Activated T-helper 17 cell treated with anti-CD3 and anti-CD28 coated beads, Interleukin-2, amount 50 U/mL, for 72 hours (primary cell): Measurements from ENCODE around the gene SNU13. TPM values are rescaled to one million over a fixed set of nuclear protein-coding genes. Genes with fewer than 3 reads are reported as not detected.
"Not testable (repeated sequence)": the region's sequence is repeated elsewhere in the genome, so short reads cannot be mapped to it uniquely, and the experiment has no call there.

ENCODE experiments used
- ATAC-seq: fragments of 150-1000 bp; cut with Tn5 transposase; replicated peaks from 2 replicates; pipeline ENCODE4 v1.10.0; 2021; ENCODE audit warnings: mild to moderate bottlenecking, moderate library complexity
- H3K27ac Mint-ChIP-seq: one replicate; pipeline ENCODE4 v1.8.0; 2022; ENCODE audit warnings: mixed read lengths
- H3K27me3 Mint-ChIP-seq: one replicate; pipeline ENCODE4 v1.8.0; 2022; ENCODE audit warnings: mixed read lengths
- H3K36me3 Mint-ChIP-seq: one replicate; pipeline ENCODE4 v1.8.0; 2022; ENCODE audit warnings: low read depth, mild to moderate bottlenecking, mixed read lengths
- H3K4me1 Mint-ChIP-seq: one replicate; pipeline ENCODE4 v1.8.0; 2022; ENCODE audit warnings: mixed read lengths
- H3K4me3 Mint-ChIP-seq: one replicate; pipeline ENCODE4 v1.8.0; 2022; ENCODE audit warnings: mild to moderate bottlenecking, mixed read lengths
- H3K9me3 Mint-ChIP-seq: one replicate; pipeline ENCODE4 v1.8.0; 2022; ENCODE audit warnings: mixed read lengths
- total RNA-seq, 2 donors: library from RNA; stranded (reverse); gene quantifications; one replicate each; pipeline ENCODE4 v1.2.3, GENCODE V29; 2022

SNU13 gene
- total RNA-seq, 2 donors from 2014 or later: 175 to 256 TPM

- Mint-ChIP-seq H3K27ac (peak overlapping the region; percentile 8), H3K4me3 (no peak overlapping the region), H3K27me3 (no peaks in the 10 kb centered on the region), H3K9me3 (no peaks in the 10 kb centered on the region), H3K4me1 (peaks cover 2% of the 10 kb centered on the region), H3K36me3 (peaks cover 63% of the 10 kb centered on the region)
- no peak for ATAC-seq
These were observed 24.2 kb downstream of the SNU13 start for GRCh38 chr22:41664490-41664889.

GRCh38 chr22:41663594-41663993 is 25.1 kb downstream of the SNU13 start:
- ATAC-seq, H3K27me3 Mint-ChIP-seq, H3K4me1 Mint-ChIP-seq, H3K9me3 Mint-ChIP-seq, H3K4me3 Mint-ChIP-seq: not testable (repeated sequence)
- H3K36me3 Mint-ChIP-seq: peaks cover 72% of the 10 kb centered on the region
- H3K27ac Mint-ChIP-seq: peak overlapping the region; percentile 8

- H3K4me3 Mint-ChIP-seq: no peak overlapping the region
- peak overlapping the region; percentile 20 for H3K27ac Mint-ChIP-seq
- no peak for ATAC-seq
- no peaks in the 10 kb centered on the region for H3K4me1 Mint-ChIP-seq
- no peaks in the 10 kb centered on the region for H3K27me3 Mint-ChIP-seq
- no peaks in the 10 kb centered on the region for H3K9me3 Mint-ChIP-seq
- H3K36me3 Mint-ChIP-seq: peaks cover 87% of the 10 kb centered on the region
These were observed 27.0 kb downstream of the SNU13 start for GRCh38 chr22:41661713-41662112.

GRCh38 chr22:41661088-41661487 is 27.6 kb downstream of the SNU13 start:
- Mint-ChIP-seq H3K27ac (peak overlapping the region; percentile 20), H3K9me3 (no peaks in the 10 kb centered on the region), H3K36me3 (peaks cover 90% of the 10 kb centered on the region), H3K4me1 (no peaks in the 10 kb centered on the region), H3K27me3 (no peaks in the 10 kb centered on the region), H3K4me3 (no peak overlapping the region)
- ATAC-seq: no peak

- Mint-ChIP-seq H3K27ac (peak overlapping the region; percentile 20), H3K9me3 (no peaks in the 10 kb centered on the region), H3K4me1 (no peaks in the 10 kb centered on the region), H3K36me3 (peaks cover 95% of the 10 kb centered on the region), H3K4me3 (no peak overlapping the region), H3K27me3 (no peaks in the 10 kb centered on the region)
- no peak for ATAC-seq
These were observed 28.3 kb downstream of the SNU13 start for GRCh38 chr22:41660416-41660815.

- H3K4me3 Mint-ChIP-seq: no peak overlapping the region
- H3K27ac Mint-ChIP-seq: peak overlapping the region; percentile 20
- ATAC-seq: no peak
- no peaks in the 10 kb centered on the region for H3K9me3 Mint-ChIP-seq
- no peaks in the 10 kb centered on the region for H3K27me3 Mint-ChIP-seq
- H3K4me1 Mint-ChIP-seq: no peaks in the 10 kb centered on the region
- peaks cover 96% of the 10 kb centered on the region for H3K36me3 Mint-ChIP-seq
These were observed 28.7 kb downstream of the SNU13 start for GRCh38 chr22:41659941-41660340.

GRCh38 chr22:41658869-41659268 is 29.8 kb downstream of the SNU13 start:
- H3K4me1 Mint-ChIP-seq: no peaks in the 10 kb centered on the region
- ATAC-seq: no peak
- no peaks in the 10 kb centered on the region for H3K27me3 Mint-ChIP-seq
- no peaks in the 10 kb centered on the region for H3K9me3 Mint-ChIP-seq
- peaks cover 98% of the 10 kb centered on the region for H3K36me3 Mint-ChIP-seq
- no peak overlapping the region for H3K4me3 Mint-ChIP-seq
- H3K27ac Mint-ChIP-seq: no peak overlapping the region

GRCh38 chr22:41657709-41658108 is 31.0 kb downstream of the SNU13 start:
- H3K27me3 Mint-ChIP-seq: no peaks in the 10 kb centered on the region
- no peak overlapping the region for H3K4me3 Mint-ChIP-seq
- H3K9me3 Mint-ChIP-seq: no peaks in the 10 kb centered on the region
- peaks cover 99% of the 10 kb centered on the region for H3K36me3 Mint-ChIP-seq
- H3K4me1 Mint-ChIP-seq: no peaks in the 10 kb centered on the region
- no peak for ATAC-seq
- H3K27ac Mint-ChIP-seq: no peak overlapping the region

GRCh38 chr22:41656556-41656955 is 32.1 kb downstream of the SNU13 start:
- H3K9me3 Mint-ChIP-seq: no peaks in the 10 kb centered on the region
- H3K4me1 Mint-ChIP-seq: no peaks in the 10 kb centered on the region
- H3K27me3 Mint-ChIP-seq: no peaks in the 10 kb centered on the region
- no peak for ATAC-seq
- H3K27ac Mint-ChIP-seq: no peak overlapping the region
- H3K4me3 Mint-ChIP-seq: no peak overlapping the region
- peaks cover 100% of the 10 kb centered on the region for H3K36me3 Mint-ChIP-seq

- Mint-ChIP-seq H3K27me3 (no peaks in the 10 kb centered on the region), H3K4me1 (no peaks in the 10 kb centered on the region), H3K9me3 (no peaks in the 10 kb centered on the region), H3K27ac (no peak overlapping the region), H3K36me3 (peaks cover 98% of the 10 kb centered on the region), H3K4me3 (no peak overlapping the region)
- ATAC-seq: no peak
These were observed 34.3 kb downstream of the SNU13 start for GRCh38 chr22:41654322-41654721.

GRCh38 chr22:41650821-41651220 is 37.8 kb downstream of the SNU13 start:
- H3K4me3 Mint-ChIP-seq: no peak overlapping the region
- no peak overlapping the region for H3K27ac Mint-ChIP-seq
- no peak for ATAC-seq
- H3K27me3 Mint-ChIP-seq: no peaks in the 10 kb centered on the region
- H3K9me3 Mint-ChIP-seq: no peaks in the 10 kb centered on the region
- H3K36me3 Mint-ChIP-seq: peaks cover 96% of the 10 kb centered on the region
- H3K4me1 Mint-ChIP-seq: peaks cover 6% of the 10 kb centered on the region

- Mint-ChIP-seq H3K27ac (no peak overlapping the region), H3K27me3 (no peaks in the 10 kb centered on the region), H3K4me3 (no peak overlapping the region), H3K4me1 (peaks cover 6% of the 10 kb centered on the region), H3K9me3 (no peaks in the 10 kb centered on the region), H3K36me3 (peaks cover 96% of the 10 kb centered on the region)
- no peak for ATAC-seq
These were observed 38.4 kb downstream of the SNU13 start for GRCh38 chr22:41650229-41650628.

- peaks cover 6% of the 10 kb centered on the region for H3K4me1 Mint-ChIP-seq
- ATAC-seq: peak; percentile 29
- peak overlapping the region; percentile 20 for H3K27ac Mint-ChIP-seq
- H3K36me3 Mint-ChIP-seq: peaks cover 94% of the 10 kb centered on the region
- no peaks in the 10 kb centered on the region for H3K9me3 Mint-ChIP-seq
- H3K4me3 Mint-ChIP-seq: no peak overlapping the region
- H3K27me3 Mint-ChIP-seq: no peaks in the 10 kb centered on the region
These were observed 40.2 kb downstream of the SNU13 start for GRCh38 chr22:41648432-41648831.

GRCh38 chr22:41647771-41648170 is 40.9 kb downstream of the SNU13 start:
- ATAC-seq: no peak
- Mint-ChIP-seq H3K4me3 (no peak overlapping the region), H3K9me3 (no peaks in the 10 kb centered on the region), H3K27me3 (no peaks in the 10 kb centered on the region), H3K36me3 (peaks cover 94% of the 10 kb centered on the region), H3K4me1 (peaks cover 6% of the 10 kb centered on the region), H3K27ac (peak overlapping the region; percentile 20)

GRCh38 chr22:41642331-41643110 is 46.1 kb downstream of the SNU13 start:
- no peak for ATAC-seq

More at GRCh38 chr22:41642331-41643110, 46.1 kb downstream of the SNU13 start:
- H3K9me3 Mint-ChIP-seq: no peaks in the 10 kb centered on the region
- H3K27ac Mint-ChIP-seq: no peak overlapping the region
- peaks cover 6% of the 10 kb centered on the region for H3K4me1 Mint-ChIP-seq
- peaks cover 95% of the 10 kb centered on the region for H3K36me3 Mint-ChIP-seq
- H3K27me3 Mint-ChIP-seq: no peaks in the 10 kb centered on the region
- H3K4me3 Mint-ChIP-seq: no peak overlapping the region
